Measurements from ENCODE around the gene OGA.

OGA gene

DNA sequence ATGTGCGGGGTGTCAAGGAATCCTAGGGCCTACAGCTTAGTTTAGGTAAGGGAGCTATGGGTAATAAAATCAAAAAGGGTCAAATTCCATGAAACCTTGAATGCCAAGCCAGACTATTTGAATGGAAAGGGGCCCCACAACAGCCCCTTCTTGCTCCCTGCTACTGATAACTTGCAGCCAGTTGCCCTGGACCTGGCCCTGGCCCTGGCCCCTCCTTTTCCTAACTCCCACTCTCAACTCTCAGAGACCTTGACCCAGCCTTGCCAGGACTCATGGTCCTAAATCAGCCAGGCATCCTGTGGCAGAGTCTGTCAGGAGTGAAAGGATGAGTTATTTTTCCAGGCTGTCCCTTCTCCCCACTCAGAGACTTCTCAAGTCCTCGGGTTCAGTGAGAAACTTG is 19.5 kb upstream of the OGA start:
- DNase-seq (ENCODE audit: low read depth): no peak

DNA sequence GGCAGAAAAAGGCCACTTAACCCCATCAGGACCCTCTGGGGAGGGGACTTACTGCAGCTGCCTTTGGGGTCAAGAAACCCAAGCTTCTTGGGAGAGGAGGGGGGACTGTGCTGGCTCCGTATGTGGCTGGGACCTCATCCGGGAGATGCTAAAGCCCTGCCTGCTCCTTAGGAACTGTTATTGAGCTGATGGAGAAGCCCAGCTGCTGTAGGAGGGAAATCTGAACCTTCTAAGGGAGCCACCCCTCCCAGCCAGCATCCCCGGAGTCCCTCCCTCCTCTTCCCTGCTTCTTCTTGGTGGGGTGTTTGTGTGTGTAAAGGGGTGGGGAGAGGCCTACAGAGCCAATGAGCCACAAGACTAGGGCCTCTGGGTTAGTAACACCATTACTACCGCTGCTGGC is 17.1 kb upstream of the OGA start:
- no peak overlapping the region for H3K4me3 ChIP-seq (replicated peaks; ENCODE audit: low read depth, low read length)
- TF ChIP-seq, protein P1, sequence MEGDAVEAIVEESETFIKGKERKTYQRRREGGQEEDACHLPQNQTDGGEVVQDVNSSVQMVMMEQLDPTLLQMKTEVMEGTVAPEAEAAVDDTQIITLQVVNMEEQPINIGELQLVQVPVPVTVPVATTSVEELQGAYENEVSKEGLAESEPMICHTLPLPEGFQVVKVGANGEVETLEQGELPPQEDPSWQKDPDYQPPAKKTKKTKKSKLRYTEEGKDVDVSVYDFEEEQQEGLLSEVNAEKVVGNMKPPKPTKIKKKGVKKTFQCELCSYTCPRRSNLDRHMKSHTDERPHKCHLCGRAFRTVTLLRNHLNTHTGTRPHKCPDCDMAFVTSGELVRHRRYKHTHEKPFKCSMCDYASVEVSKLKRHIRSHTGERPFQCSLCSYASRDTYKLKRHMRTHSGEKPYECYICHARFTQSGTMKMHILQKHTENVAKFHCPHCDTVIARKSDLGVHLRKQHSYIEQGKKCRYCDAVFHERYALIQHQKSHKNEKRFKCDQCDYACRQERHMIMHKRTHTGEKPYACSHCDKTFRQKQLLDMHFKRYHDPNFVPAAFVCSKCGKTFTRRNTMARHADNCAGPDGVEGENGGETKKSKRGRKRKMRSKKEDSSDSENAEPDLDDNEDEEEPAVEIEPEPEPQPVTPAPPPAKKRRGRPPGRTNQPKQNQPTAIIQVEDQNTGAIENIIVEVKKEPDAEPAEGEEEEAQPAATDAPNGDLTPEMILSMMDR (IDR thresholded peaks at IDR 0.05; ENCODE audit: low read length, missing control alignments): no peak
- no peak for DNase-seq (ENCODE audit: low read depth)

More for the DNA sequence above, 19.5 kb upstream of the OGA start:
- H3K4me3 ChIP-seq (replicated peaks; ENCODE audit: low read depth, low read length): no peak overlapping the region
- TF ChIP-seq, protein P1 (IDR thresholded peaks at IDR 0.05; ENCODE audit: low read length, missing control alignments): no peak

DNA sequence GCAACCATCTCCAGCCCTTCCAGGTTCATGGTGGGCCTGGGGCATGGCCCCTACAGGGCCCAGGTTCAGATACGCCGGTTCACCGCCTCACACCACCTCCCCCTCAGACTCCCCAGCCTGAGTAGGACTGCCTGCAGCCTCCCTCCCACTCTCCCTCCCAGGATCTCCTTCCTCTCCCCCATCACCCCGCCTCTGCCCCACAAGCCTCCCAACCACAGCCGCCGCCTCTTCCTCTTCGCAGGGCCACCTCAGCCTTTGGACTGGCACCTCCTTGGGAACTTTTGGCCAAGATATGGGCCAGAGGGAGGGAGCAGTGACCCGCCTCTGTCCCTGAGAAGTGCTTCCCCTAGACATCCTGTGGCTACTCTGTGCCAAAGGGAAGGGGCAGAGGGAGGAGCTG is 16.1 kb upstream of the OGA start:
- TF ChIP-seq, protein P1 (IDR thresholded peaks at IDR 0.05; ENCODE audit: low read length, missing control alignments): no peak
- no peak for DNase-seq (ENCODE audit: low read depth)
- no peak overlapping the region for H3K4me3 ChIP-seq (replicated peaks; ENCODE audit: low read depth, low read length)

DNA sequence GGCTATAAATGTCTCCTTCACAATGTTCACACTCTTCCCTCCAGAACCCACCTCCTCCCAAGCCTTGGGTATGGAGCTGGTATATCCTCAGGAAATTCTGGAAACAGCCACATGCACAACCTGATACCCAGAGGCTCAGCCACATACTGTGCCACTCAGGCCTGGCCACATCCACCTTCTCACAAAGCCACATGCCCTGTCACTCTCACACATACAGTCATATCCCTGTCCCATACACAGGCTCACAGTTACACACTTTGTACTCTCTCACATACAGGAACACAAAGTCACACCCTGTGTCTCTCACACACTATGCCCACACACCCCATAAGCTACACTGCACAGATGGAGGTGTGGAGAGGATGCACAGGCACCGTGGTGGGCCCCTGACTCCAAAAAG is 15.2 kb upstream of the OGA start:
- TF ChIP-seq, protein P1 (IDR thresholded peaks at IDR 0.05; ENCODE audit: low read length, missing control alignments): no peak
- no peak for DNase-seq (ENCODE audit: low read depth)
- no peak overlapping the region for H3K4me3 ChIP-seq (replicated peaks; ENCODE audit: low read depth, low read length)

DNA sequence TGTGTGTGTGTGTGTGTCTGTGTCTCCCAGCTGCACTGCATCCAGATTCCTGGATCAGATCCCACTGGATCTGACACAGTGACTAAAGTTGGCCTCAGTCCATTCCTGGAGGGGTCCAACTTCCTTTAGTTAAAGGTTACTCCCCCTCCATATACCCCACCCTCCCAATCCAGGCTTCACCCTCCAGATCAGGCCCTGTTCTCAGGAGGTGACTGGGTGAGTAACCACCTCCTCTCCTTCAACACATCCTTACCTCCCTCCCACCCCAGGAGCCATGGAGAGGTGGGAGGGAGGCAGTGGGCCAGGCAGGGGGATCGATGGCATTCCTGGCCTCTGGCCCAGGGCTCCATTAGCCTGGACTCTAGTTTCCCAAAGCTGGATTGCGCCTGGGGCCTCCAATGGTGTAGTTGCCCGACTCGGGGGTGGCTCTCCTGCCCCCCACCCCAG is 14.1 kb upstream of the OGA start:
- H3K4me3 ChIP-seq (replicated peaks; ENCODE audit: low read depth, low read length): no peak overlapping the region
- no peak for DNase-seq (ENCODE audit: low read depth)

DNA sequence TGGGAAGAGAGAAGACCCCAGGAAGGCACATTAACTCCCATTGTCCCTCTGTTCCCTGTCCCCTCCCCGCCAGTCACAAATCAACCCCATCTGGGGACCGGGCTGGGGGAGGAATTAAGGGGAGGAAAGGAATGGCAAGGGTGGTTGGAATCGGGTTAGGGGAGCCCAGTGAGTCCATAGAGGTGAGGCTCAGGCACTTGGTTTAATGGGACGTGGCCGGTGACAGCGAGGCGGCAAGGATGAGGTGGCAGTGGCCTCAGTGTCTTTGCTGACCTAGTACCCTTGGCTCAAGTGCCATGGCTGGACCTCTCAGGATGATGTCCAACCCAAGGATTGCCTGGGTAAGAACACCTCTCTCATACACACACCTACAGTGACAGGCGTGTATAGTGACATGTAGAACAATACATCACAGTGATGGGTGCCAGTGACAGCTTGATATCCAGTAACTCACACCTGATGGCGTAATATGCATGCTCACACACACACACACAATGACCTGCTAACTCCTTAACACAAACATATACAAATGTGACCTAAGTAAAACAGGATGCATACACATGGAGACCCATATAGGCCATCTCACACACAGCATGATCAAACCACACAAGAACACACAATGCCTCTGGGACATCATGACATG is 13.0 kb upstream of the OGA start:
- DNase-seq (ENCODE audit: low read depth): no peak
- TF ChIP-seq, protein P1 (IDR thresholded peaks at IDR 0.05; ENCODE audit: low read length, missing control alignments): no peak
- peak overlapping the region; percentile 54 for H3K4me3 ChIP-seq (replicated peaks; ENCODE audit: low read depth, low read length)

More for the DNA sequence above, 14.1 kb upstream of the OGA start:
- TF ChIP-seq, protein P1 (IDR thresholded peaks at IDR 0.05; ENCODE audit: low read length, missing control alignments): no peak
